Stimulated activated CD8-positive, alpha-beta memory T cell treated with anti-CD3 and anti-CD28 coated beads, Interleukin-15, amount 100 ng/mL, for 24 hours (primary cell): ENCODE data around the gene ZBTB47.

Experiments
- DNase-seq: peaks from one replicate; pipeline ENCODE4 v3.0.0-alpha.2; 2020; ENCODE audit warnings: low read depth

The ZBTB47 gene

GRCh38 chr3:42665050-42665878 is 11.8 kb downstream of the ZBTB47 start:
- no peak for DNase-seq

GRCh38 chr3:42666022-42666421 is 12.5 kb downstream of the ZBTB47 start:
- DNase-seq = no peak

GRCh38 chr3:42666577-42666998 is 13.1 kb downstream of the ZBTB47 start:
- no peak for DNase-seq

- DNase-seq = no peak
Measured at GRCh38 chr3:42667096-42667522, 13.6 kb downstream of the ZBTB47 start.

- no peak for DNase-seq
Measured at GRCh38 chr3:42667523-42668412, 14.3 kb downstream of the ZBTB47 start.

- DNase-seq = no peak
Measured at GRCh38 chr3:42668413-42668760, 14.9 kb downstream of the ZBTB47 start.

- no peak for DNase-seq
Measured at GRCh38 chr3:42668793-42669217, 15.3 kb downstream of the ZBTB47 start.

- no peak for DNase-seq
Measured at GRCh38 chr3:42670051-42670576, 16.6 kb downstream of the ZBTB47 start.

- no peak for DNase-seq
Measured at GRCh38 chr3:42670670-42671069, 17.2 kb downstream of the ZBTB47 start.

GRCh38 chr3:42672515-42672914 is 19.0 kb downstream of the ZBTB47 start:
- no peak for DNase-seq

- DNase-seq = no peak
Measured at GRCh38 chr3:42673082-42673481, 19.6 kb downstream of the ZBTB47 start.

- no peak for DNase-seq
Measured at GRCh38 chr3:42674146-42674545, 20.6 kb downstream of the ZBTB47 start.

GRCh38 chr3:42675909-42676308 is 22.4 kb downstream of the ZBTB47 start:
- DNase-seq = no peak

- no peak for DNase-seq
Measured at GRCh38 chr3:42678447-42678846, 24.9 kb downstream of the ZBTB47 start.

- DNase-seq = no peak
Measured at GRCh38 chr3:42680271-42680670, 26.8 kb downstream of the ZBTB47 start.

- DNase-seq = no peak
Measured at GRCh38 chr3:42680806-42681205, 27.3 kb downstream of the ZBTB47 start.

- no peak for DNase-seq
Measured at GRCh38 chr3:42681361-42682038, 28.0 kb downstream of the ZBTB47 start.

GRCh38 chr3:42682301-42683070 is 29.0 kb downstream of the ZBTB47 start:
- DNase-seq = no peak

- no peak for DNase-seq
Measured at GRCh38 chr3:42683875-42684598, 30.5 kb downstream of the ZBTB47 start.

GRCh38 chr3:42684632-42685362 is 31.3 kb downstream of the ZBTB47 start:
- no peak for DNase-seq
